Kidney tubule cell (primary cell): Measurements from ENCODE around the gene SLC1A2.

ENCODE experiments used
- DNase-seq: peaks from one replicate; pipeline ENCODE4 v3.0.0-alpha.2; 2018; ENCODE audit warnings: low spot score

Gene SLC1A2

GRCh38 chr11:35270342-35270741 lies 149.0 kb downstream of the SLC1A2 start:
- no peak for DNase-seq

GRCh38 chr11:35267504-35267903 lies 151.9 kb downstream of the SLC1A2 start:
- DNase-seq: peak; percentile 73

- DNase-seq: no peak
Observed at GRCh38 chr11:35265755-35266454, 153.5 kb downstream of the SLC1A2 start.

GRCh38 chr11:35262735-35263134 lies 156.6 kb downstream of the SLC1A2 start:
- DNase-seq: no peak

- no peak for DNase-seq
Observed at GRCh38 chr11:35262056-35262455, 157.3 kb downstream of the SLC1A2 start.

- DNase-seq: no peak
Observed at GRCh38 chr11:35261197-35261596, 158.2 kb downstream of the SLC1A2 start.

GRCh38 chr11:35260342-35260985 lies 158.9 kb downstream of the SLC1A2 start:
- DNase-seq: no peak

- DNase-seq: no peak
Observed at GRCh38 chr11:35259529-35259928, 159.8 kb downstream of the SLC1A2 start.

- DNase-seq: no peak
Observed at GRCh38 chr11:35257281-35257680, 162.1 kb downstream of the SLC1A2 start.

GRCh38 chr11:35256296-35256695 lies 163.1 kb downstream of the SLC1A2 start:
- no peak for DNase-seq

- no peak for DNase-seq
Observed at GRCh38 chr11:35255514-35255913, 163.8 kb downstream of the SLC1A2 start.

GRCh38 chr11:35253237-35253636 lies 166.1 kb downstream of the SLC1A2 start:
- no peak for DNase-seq

GRCh38 chr11:35250621-35251020 lies 168.7 kb downstream of the SLC1A2 start:
- DNase-seq: no peak

GRCh38 chr11:35250192-35250591 lies 169.2 kb downstream of the SLC1A2 start:
- no peak for DNase-seq

GRCh38 chr11:35248558-35249323 lies 170.6 kb downstream of the SLC1A2 start:
- no peak for DNase-seq

- DNase-seq: no peak
Observed at GRCh38 chr11:35247863-35248262, 171.5 kb downstream of the SLC1A2 start.

- no peak for DNase-seq
Observed at GRCh38 chr11:35247428-35247827, 171.9 kb downstream of the SLC1A2 start.

- DNase-seq: peak; percentile 9
Observed at GRCh38 chr11:35246745-35247144, 172.6 kb downstream of the SLC1A2 start.

GRCh38 chr11:35245786-35246185 lies 173.6 kb downstream of the SLC1A2 start:
- DNase-seq: no peak

- no peak for DNase-seq
Observed at GRCh38 chr11:35245056-35245455, 174.3 kb downstream of the SLC1A2 start.

- DNase-seq: no peak
Observed at GRCh38 chr11:35243774-35244173, 175.6 kb downstream of the SLC1A2 start.

GRCh38 chr11:35242412-35243242 lies 176.7 kb downstream of the SLC1A2 start:
- peak; percentile 6 for DNase-seq
